ENCODE data around the gene TEX11.

DNA sequence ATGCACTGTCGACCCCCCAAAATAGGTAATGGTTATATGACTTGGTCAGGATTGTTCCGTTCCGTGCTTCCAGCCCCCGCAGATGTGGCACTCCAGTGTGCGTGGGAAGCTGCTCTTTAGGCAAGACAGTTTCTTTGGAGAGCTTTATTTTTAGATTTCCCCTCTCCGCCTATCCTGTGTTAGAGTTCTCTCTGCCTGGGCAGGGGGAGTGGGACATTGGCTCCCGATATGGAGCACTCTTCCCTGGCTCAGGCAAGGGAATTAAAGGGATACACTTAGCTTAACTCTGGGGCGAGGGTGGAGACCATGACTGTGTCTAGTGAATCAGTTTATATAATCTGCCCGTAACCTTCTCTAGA lies 427.9 kb downstream of the TEX11 start:
- TF ChIP-seq, protein P1, sequence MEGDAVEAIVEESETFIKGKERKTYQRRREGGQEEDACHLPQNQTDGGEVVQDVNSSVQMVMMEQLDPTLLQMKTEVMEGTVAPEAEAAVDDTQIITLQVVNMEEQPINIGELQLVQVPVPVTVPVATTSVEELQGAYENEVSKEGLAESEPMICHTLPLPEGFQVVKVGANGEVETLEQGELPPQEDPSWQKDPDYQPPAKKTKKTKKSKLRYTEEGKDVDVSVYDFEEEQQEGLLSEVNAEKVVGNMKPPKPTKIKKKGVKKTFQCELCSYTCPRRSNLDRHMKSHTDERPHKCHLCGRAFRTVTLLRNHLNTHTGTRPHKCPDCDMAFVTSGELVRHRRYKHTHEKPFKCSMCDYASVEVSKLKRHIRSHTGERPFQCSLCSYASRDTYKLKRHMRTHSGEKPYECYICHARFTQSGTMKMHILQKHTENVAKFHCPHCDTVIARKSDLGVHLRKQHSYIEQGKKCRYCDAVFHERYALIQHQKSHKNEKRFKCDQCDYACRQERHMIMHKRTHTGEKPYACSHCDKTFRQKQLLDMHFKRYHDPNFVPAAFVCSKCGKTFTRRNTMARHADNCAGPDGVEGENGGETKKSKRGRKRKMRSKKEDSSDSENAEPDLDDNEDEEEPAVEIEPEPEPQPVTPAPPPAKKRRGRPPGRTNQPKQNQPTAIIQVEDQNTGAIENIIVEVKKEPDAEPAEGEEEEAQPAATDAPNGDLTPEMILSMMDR (tag by site-specific recombination; IDR thresholded peaks at IDR 0.05), result no peak
- TF ChIP-seq ZBTB7A (tag by site-specific recombination; IDR thresholded peaks at IDR 0.05; ENCODE audit: low read depth) (no peak), ZNF426 (tag by site-specific recombination; IDR thresholded peaks at IDR 0.05) (no peak), ZFHX2 (tag by site-specific recombination; conservative IDR thresholded peaks at IDR 0.05) (peak; percentile 52; the same call in 1 of the 2 replicates), ZNF830 (tag by site-specific recombination; IDR thresholded peaks at IDR 0.05; ENCODE audit: low read depth) (no peak), ZBTB1 (tag by site-specific recombination; IDR thresholded peaks at IDR 0.05) (no peak), KLF1 (tag by site-specific recombination; IDR thresholded peaks at IDR 0.05) (no peak), ZNF239 (tag by site-specific recombination; IDR thresholded peaks at IDR 0.05) (no peak)
- TF ChIP-seq, protein P2, sequence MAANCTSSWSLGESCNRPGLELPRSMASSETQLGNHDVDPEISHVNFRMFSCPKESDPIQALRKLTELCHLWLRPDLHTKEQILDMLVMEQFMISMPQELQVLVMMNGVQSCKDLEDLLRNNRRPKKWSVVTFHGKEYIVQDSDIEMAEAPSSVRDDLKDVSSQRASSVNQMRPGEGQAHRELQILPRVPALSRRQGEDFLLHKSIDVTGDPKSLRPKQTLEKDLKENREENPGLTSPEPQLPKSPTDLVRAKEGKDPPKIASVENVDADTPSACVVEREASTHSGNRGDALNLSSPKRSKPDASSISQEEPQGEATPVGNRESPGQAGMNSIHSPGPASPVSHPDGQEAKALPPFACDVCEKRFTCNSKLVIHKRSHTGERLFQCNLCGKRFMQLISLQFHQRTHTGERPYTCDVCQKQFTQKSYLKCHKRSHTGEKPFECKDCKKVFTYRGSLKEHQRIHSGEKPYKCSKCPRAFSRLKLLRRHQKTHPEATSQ (tag by site-specific recombination; IDR thresholded peaks at IDR 0.05), result no peak
- TF ChIP-seq, protein P3, sequence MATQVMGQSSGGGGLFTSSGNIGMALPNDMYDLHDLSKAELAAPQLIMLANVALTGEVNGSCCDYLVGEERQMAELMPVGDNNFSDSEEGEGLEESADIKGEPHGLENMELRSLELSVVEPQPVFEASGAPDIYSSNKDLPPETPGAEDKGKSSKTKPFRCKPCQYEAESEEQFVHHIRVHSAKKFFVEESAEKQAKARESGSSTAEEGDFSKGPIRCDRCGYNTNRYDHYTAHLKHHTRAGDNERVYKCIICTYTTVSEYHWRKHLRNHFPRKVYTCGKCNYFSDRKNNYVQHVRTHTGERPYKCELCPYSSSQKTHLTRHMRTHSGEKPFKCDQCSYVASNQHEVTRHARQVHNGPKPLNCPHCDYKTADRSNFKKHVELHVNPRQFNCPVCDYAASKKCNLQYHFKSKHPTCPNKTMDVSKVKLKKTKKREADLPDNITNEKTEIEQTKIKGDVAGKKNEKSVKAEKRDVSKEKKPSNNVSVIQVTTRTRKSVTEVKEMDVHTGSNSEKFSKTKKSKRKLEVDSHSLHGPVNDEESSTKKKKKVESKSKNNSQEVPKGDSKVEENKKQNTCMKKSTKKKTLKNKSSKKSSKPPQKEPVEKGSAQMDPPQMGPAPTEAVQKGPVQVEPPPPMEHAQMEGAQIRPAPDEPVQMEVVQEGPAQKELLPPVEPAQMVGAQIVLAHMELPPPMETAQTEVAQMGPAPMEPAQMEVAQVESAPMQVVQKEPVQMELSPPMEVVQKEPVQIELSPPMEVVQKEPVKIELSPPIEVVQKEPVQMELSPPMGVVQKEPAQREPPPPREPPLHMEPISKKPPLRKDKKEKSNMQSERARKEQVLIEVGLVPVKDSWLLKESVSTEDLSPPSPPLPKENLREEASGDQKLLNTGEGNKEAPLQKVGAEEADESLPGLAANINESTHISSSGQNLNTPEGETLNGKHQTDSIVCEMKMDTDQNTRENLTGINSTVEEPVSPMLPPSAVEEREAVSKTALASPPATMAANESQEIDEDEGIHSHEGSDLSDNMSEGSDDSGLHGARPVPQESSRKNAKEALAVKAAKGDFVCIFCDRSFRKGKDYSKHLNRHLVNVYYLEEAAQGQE (tag by site-specific recombination; IDR thresholded peaks at IDR 0.05), result no peak
